ENCODE measurements around the gene KCNK4.
"Not testable (repeated sequence)": the region's sequence is repeated elsewhere in the genome, so short reads cannot be mapped to it uniquely, and the experiment has no call there.

KCNK4 gene

DNA sequence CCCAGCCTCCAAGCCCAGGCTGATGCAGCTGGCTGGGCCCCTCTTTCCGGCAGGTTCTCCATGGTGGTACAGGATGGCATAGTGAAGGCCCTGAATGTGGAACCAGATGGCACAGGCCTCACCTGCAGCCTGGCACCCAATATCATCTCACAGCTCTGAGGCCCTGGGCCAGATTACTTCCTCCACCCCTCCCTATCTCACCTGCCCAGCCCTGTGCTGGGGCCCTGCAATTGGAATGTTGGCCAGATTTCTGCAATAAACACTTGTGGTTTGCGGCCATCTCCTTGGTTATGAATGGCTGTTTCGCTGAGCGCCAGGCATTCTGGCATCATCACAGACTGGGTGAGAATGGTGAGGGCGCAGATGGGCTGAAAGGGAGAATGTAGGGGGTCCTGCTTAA is 30.4 kb downstream of the KCNK4 start:
- Histone ChIP-seq H4K12ac (ENCODE audit: low read depth, low read length) (no peak overlapping the region), H3K18ac (ENCODE audit: low read length) (no peak overlapping the region), H3K4ac (ENCODE audit: low read depth, low read length) (no peak overlapping the region), H3K36me3 (ENCODE audit: control insufficient read depth in 1 of 2, insufficient read depth in 2 of 2, low read length in 2 of 2) (peaks cover 30 to 32% of the 10 kb centered on the region in 2 experiments), H3K27me3 (ENCODE audit: insufficient read depth, low read length) (no peaks in the 10 kb centered on the region), H2BK5ac (ENCODE audit: low read depth, low read length, poor library complexity) (no peak overlapping the region), H2BK12ac (ENCODE audit: low read length) (no peak overlapping the region), H3K4me3 (ENCODE audit: low read depth, low read length) (no peak overlapping the region), H2AK5ac (ENCODE audit: low read length) (no peak overlapping the region), H3K4me2 (ENCODE audit: low read length) (no peak overlapping the region), H3K14ac (ENCODE audit: low read length) (no peak overlapping the region), H4K8ac (ENCODE audit: low read depth, low read length) (no peak overlapping the region), H3K9ac (ENCODE audit: low read length) (no peak overlapping the region), H3K9me3 (ENCODE audit: insufficient read depth, low read depth, low read length) (no peaks in the 10 kb centered on the region), H3K4me1 (ENCODE audit: control insufficient read depth in 1 of 2, insufficient read depth in 2 of 2, low read length in 2 of 2) (peaks cover 15 to 19% of the 10 kb centered on the region in 2 experiments), H4K91ac (ENCODE audit: low read depth, low read length) (no peak overlapping the region), H3K79me1 (ENCODE audit: low read length) (peaks cover 16% of the 10 kb centered on the region), H3K79me2 (ENCODE audit: control insufficient read depth, insufficient read depth, low read length, poor library complexity) (peaks cover 9% of the 10 kb centered on the region), H3K27ac (ENCODE audit: low read depth, low read length) (no peak overlapping the region), H2AFZ (ENCODE audit: insufficient read depth, low read length, poor library complexity) (no peak overlapping the region), H2BK120ac (ENCODE audit: insufficient read depth, low read length, poor library complexity) (no peak overlapping the region), H3K23ac (ENCODE audit: low read length) (no peak overlapping the region)
- WGBS (ENCODE audit: extremely low coverage, insufficient coverage, insufficient read length), result no CpG with 5 or more reads among the region's 5 CpGs
- DNase-seq, result no peak

DNA sequence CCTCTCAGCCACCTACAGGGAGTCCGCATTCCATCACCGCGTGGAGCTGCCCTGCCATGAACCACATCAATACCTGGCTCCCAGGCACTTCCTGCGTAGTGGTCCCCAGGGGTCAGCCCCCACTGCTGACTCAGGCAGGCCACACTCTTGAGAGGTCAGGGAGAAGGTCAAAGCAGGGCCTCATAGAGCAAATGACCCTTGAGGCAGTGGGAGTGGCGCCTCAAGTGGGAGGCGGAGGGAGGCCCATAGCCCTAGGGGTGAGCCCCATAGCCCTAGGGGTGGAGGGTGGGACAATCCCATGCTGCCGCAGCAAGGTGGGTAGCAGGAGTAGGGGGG is 31.8 kb downstream of the KCNK4 start:
- Histone ChIP-seq H3K14ac (ENCODE audit: low read length) (no peak overlapping the region), H2BK120ac (ENCODE audit: insufficient read depth, low read length, poor library complexity) (no peak overlapping the region), H4K8ac (ENCODE audit: low read depth, low read length) (no peak overlapping the region), H3K79me1 (ENCODE audit: low read length) (peaks cover 8% of the 10 kb centered on the region), H2BK12ac (ENCODE audit: low read length) (no peak overlapping the region), H3K18ac (ENCODE audit: low read length) (no peak overlapping the region), H3K79me2 (ENCODE audit: control insufficient read depth, insufficient read depth, low read length, poor library complexity) (peaks cover 5% of the 10 kb centered on the region), H4K12ac (ENCODE audit: low read depth, low read length) (no peak overlapping the region), H3K4me1 (ENCODE audit: control insufficient read depth in 1 of 2, insufficient read depth in 2 of 2, low read length in 2 of 2) (peaks cover 15 to 19% of the 10 kb centered on the region in 2 experiments), H2BK5ac (ENCODE audit: low read depth, low read length, poor library complexity) (no peak overlapping the region), H3K23ac (ENCODE audit: low read length) (no peak overlapping the region), H3K27ac (ENCODE audit: low read depth, low read length) (no peak overlapping the region), H3K9ac (ENCODE audit: low read length) (no peak overlapping the region), H3K36me3 (ENCODE audit: control insufficient read depth in 1 of 2, insufficient read depth in 2 of 2, low read length in 2 of 2) (peaks cover 29 to 30% of the 10 kb centered on the region in 2 experiments), H3K4me3 (ENCODE audit: low read depth, low read length) (no peak overlapping the region), H2AFZ (ENCODE audit: insufficient read depth, low read length, poor library complexity) (no peak overlapping the region), H3K4me2 (ENCODE audit: low read length) (no peak overlapping the region), H3K4ac (ENCODE audit: low read depth, low read length) (no peak overlapping the region), H4K91ac (ENCODE audit: low read depth, low read length) (no peak overlapping the region), H2AK5ac (ENCODE audit: low read length) (no peak overlapping the region), H3K9me3 (ENCODE audit: insufficient read depth, low read depth, low read length) (no peaks in the 10 kb centered on the region), H3K27me3 (ENCODE audit: insufficient read depth, low read length) (no peaks in the 10 kb centered on the region)
- no peak for DNase-seq
- no CpG with 5 or more reads among the region's 7 CpGs for WGBS (ENCODE audit: extremely low coverage, insufficient coverage, insufficient read length)

- no peak overlapping the region for H2AK5ac ChIP-seq (ENCODE audit: low read length)
- no peak overlapping the region for H3K9ac ChIP-seq (ENCODE audit: low read length)
- H3K4ac ChIP-seq (ENCODE audit: low read depth, low read length), result no peak overlapping the region
- H3K14ac ChIP-seq (ENCODE audit: low read length), result no peak overlapping the region
- H2BK12ac ChIP-seq (ENCODE audit: low read length), result no peak overlapping the region
- H3K18ac ChIP-seq (ENCODE audit: low read length), result no peak overlapping the region
- no peaks in the 10 kb centered on the region for H3K27me3 ChIP-seq (ENCODE audit: insufficient read depth, low read length)
- H2AFZ ChIP-seq (ENCODE audit: insufficient read depth, low read length, poor library complexity), result no peak overlapping the region
- H3K27ac ChIP-seq (ENCODE audit: low read depth, low read length), result no peak overlapping the region
- H3K79me2 ChIP-seq (ENCODE audit: control insufficient read depth, insufficient read depth, low read length, poor library complexity), result peaks cover under 1% of the 10 kb centered on the region
- H3K4me3 ChIP-seq (ENCODE audit: low read depth, low read length), result no peak overlapping the region
- no peak for DNase-seq
- H3K4me2 ChIP-seq (ENCODE audit: low read length), result no peak overlapping the region
- no peak overlapping the region for H3K23ac ChIP-seq (ENCODE audit: low read length)
- no CpG with 5 or more reads among the region's 5 CpGs for WGBS (ENCODE audit: extremely low coverage, insufficient coverage, insufficient read length)
- no peaks in the 10 kb centered on the region for H3K9me3 ChIP-seq (ENCODE audit: insufficient read depth, low read depth, low read length)
- H2BK5ac ChIP-seq (ENCODE audit: low read depth, low read length, poor library complexity), result no peak overlapping the region
- no peak overlapping the region for H2BK120ac ChIP-seq (ENCODE audit: insufficient read depth, low read length, poor library complexity)
- H3K4me1 ChIP-seq (ENCODE audit: control insufficient read depth in 1 of 2, insufficient read depth in 2 of 2, low read length in 2 of 2), result peaks cover 15 to 19% of the 10 kb centered on the region in 2 experiments
- H3K79me1 ChIP-seq (ENCODE audit: low read length), result peaks cover 4% of the 10 kb centered on the region
- H4K8ac ChIP-seq (ENCODE audit: low read depth, low read length), result no peak overlapping the region
- peaks cover 29 to 30% of the 10 kb centered on the region in 2 experiments for H3K36me3 ChIP-seq (ENCODE audit: control insufficient read depth in 1 of 2, insufficient read depth in 2 of 2, low read length in 2 of 2)
- no peak overlapping the region for H4K12ac ChIP-seq (ENCODE audit: low read depth, low read length)
- no peak overlapping the region for H4K91ac ChIP-seq (ENCODE audit: low read depth, low read length)
Measured at GRCh38 chr11:64323373-64323772, 32.3 kb downstream of the KCNK4 start.

DNA sequence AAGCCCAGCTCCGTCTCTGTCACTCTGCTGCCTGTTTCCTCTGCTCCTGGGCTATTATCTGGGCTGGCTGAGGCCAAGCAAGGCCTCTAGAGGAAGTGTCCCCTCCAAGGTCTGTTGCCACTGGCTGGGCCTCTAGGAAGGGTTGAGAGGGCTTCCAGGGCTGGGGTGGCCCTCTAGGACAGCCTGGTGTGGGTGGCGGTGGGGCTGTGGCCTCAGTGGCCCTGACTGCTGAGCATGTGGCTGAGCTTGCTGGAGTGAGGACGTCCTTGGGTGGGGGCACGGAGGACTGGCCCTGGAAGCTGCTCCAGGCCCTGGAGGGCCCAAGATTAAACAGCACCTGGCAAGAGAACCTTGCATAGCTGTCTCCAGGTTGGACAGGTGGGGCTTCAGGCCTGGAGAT is 32.9 kb downstream of the KCNK4 start:
- not testable (repeated sequence) for H3K14ac ChIP-seq (ENCODE audit: low read length); H2BK5ac ChIP-seq (ENCODE audit: low read depth, low read length, poor library complexity); H3K79me2 ChIP-seq (ENCODE audit: control insufficient read depth, insufficient read depth, low read length, poor library complexity); H2AK5ac ChIP-seq (ENCODE audit: low read length); H3K27me3 ChIP-seq (ENCODE audit: insufficient read depth, low read length); H3K4me3 ChIP-seq (ENCODE audit: low read depth, low read length); H3K23ac ChIP-seq (ENCODE audit: low read length); H3K18ac ChIP-seq (ENCODE audit: low read length); H3K4ac ChIP-seq (ENCODE audit: low read depth, low read length); H2BK120ac ChIP-seq (ENCODE audit: insufficient read depth, low read length, poor library complexity); H3K79me1 ChIP-seq (ENCODE audit: low read length); H4K12ac ChIP-seq (ENCODE audit: low read depth, low read length); DNase-seq; H4K8ac ChIP-seq (ENCODE audit: low read depth, low read length); H3K4me2 ChIP-seq (ENCODE audit: low read length); H2BK12ac ChIP-seq (ENCODE audit: low read length); H3K9ac ChIP-seq (ENCODE audit: low read length); H2AFZ ChIP-seq (ENCODE audit: insufficient read depth, low read length, poor library complexity); H3K9me3 ChIP-seq (ENCODE audit: insufficient read depth, low read depth, low read length)
- H3K27ac ChIP-seq (ENCODE audit: low read depth, low read length), result peak overlapping the region; percentile 13
- peak overlapping the region; percentile 69 for H4K91ac ChIP-seq (ENCODE audit: low read depth, low read length)
- no CpG with 5 or more reads among the region's 4 CpGs for WGBS (ENCODE audit: extremely low coverage, insufficient coverage, insufficient read length)
- H3K4me1 ChIP-seq (ENCODE audit: control insufficient read depth in 1 of 2, insufficient read depth in 2 of 2, low read length in 2 of 2), result peaks cover 14 to 19% of the 10 kb centered on the region in 2 experiments
- H3K36me3 ChIP-seq (ENCODE audit: control insufficient read depth in 1 of 2, insufficient read depth in 2 of 2, low read length in 2 of 2), result peaks cover 29 to 30% of the 10 kb centered on the region in 2 experiments
